Stimulated activated CD8-positive, alpha-beta memory T cell treated with anti-CD3 and anti-CD28 coated beads, Interleukin-2, amount 100 ng/mL, for 1 hour (primary cell): ENCODE results near the gene PRKCG.
"Not testable (repeated sequence)": the region's sequence is repeated elsewhere in the genome, so short reads cannot be mapped to it uniquely, and the experiment has no call there.

ENCODE experiments used
- DNase-seq, 2 donors: peaks; one replicate each; pipeline ENCODE4 v3.0.0-alpha.2; 2020; ENCODE audit warnings: low read depth in 2 of 2

The PRKCG gene

DNA sequence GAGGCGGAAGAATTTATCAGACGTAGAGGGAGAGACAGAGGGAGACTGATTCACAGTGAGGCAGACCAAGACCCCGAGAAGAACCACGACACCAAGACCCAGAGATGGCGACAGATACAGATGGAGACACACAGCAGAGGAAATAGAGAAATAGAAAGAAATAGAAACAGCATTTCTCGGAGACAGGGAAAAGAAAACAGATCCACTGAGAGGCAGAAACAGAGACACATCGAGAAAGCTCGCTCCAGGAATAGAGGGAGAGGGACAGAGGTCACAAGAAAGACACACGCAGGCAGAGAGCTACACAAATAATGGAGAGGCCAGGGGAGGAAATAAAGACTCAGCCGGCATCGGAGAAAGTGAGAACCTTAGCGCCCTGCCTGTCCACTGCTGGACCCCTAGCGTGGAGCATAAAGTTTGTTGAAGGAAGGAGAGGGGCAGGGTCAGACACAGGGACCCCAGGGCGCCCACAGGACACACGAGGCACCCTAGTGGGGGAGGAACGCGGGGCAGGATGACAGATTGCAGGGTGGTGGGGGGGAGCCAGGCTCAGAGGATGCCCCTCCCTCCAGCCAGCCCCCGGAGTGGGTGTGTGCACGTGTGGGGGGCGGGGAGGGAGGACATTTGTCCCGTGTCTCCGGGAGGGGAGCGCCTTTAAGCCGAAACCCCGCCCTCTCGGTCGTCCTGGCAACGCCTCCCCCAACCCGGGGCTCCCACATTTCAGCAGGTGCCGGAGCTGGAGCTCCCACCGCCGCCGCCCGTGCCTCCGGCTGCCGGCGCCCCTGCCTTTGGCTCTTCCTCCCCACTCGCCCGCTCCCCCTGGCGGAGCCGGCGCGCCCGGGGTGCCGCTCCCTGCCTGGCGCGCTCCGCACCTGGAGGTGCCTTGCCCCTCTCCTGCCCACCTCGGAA lies at the start of gene PRKCG:
Gene PRKCG (plus strand): TSS at position 716 of the 909 bp plus-strand sequence. CDS start 298 bp downstream, outside the sequence.
- no peak for DNase-seq

- not testable (repeated sequence) for DNase-seq
These were observed 49.1 kb upstream of the PRKCG start for GRCh38 chr19:53832861-53833260.

DNA sequence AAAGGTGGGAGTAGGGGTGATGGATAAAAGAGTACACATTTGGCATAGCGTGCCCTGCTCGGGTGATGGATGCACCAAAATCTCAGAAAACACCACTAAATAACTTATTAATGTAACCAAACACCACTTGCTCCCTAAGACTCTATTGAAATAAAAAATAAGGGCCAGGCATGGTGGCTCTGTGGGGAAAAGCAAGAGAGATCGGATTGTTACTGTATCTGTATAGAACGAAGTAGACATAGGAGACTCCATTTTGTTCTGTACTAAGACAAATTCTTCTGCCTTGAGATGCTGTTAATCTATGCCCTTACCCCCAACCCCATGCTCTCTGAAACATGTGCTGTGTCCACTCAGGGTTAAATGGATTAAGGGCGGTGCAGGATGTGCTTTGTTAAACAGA lies 43.6 kb upstream of the PRKCG start:
- DNase-seq, result not testable (repeated sequence)

DNA sequence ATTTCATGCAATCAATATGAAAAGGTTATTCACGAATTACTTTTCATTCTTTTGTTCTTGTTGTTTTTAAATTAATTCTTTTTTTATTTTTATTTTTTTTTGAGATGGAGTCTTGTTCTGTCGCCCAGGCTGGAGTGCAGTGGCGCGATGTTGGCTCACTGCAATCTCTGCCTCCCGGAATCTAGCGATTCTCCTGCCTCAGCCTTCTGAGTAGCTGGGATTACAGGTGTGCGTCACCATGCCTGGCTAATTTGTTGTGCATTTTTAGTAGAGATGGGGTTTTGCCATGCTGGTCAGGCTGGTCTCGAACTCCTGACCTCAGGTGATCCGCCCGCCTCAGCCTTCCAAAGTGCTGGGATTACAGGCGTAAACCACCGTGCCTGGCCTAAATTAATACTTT lies 41.8 kb upstream of the PRKCG start:
- DNase-seq, result not testable (repeated sequence)

GRCh38 chr19:53840914-53841313 lies 41.1 kb upstream of the PRKCG start:
- DNase-seq, result not testable (repeated sequence)

GRCh38 chr19:53844849-53845246 lies 37.1 kb upstream of the PRKCG start:
- no peak for DNase-seq

- DNase-seq, result no peak
These were observed 34.4 kb upstream of the PRKCG start for GRCh38 chr19:53847555-53847954.

- DNase-seq, result no peak
These were observed 32.7 kb upstream of the PRKCG start for GRCh38 chr19:53849237-53849676.

GRCh38 chr19:53853707-53854106 lies 28.3 kb upstream of the PRKCG start:
- no peak for DNase-seq

GRCh38 chr19:53864308-53864836 lies 17.6 kb upstream of the PRKCG start:
- DNase-seq, result no peak

DNA sequence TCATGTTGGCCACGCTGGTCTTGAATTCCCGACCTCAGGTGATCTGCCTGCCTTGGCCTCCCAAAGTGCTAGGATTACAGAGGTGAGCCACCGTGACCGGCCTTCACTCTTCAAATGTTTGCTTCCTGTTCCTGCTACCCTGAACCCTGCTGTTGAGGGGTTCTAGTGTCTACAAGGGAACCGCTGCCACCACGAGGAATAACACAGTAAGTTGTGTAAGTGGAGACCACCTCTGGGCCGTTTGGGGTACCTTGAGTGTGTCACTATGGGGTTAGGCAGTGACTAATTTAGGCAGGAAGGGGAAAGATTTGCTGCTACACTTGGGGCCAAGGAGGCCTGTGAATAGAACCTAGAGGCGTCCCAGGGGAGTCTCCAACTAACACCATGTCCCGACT lies 16.5 kb upstream of the PRKCG start:
- no peak for DNase-seq

DNA sequence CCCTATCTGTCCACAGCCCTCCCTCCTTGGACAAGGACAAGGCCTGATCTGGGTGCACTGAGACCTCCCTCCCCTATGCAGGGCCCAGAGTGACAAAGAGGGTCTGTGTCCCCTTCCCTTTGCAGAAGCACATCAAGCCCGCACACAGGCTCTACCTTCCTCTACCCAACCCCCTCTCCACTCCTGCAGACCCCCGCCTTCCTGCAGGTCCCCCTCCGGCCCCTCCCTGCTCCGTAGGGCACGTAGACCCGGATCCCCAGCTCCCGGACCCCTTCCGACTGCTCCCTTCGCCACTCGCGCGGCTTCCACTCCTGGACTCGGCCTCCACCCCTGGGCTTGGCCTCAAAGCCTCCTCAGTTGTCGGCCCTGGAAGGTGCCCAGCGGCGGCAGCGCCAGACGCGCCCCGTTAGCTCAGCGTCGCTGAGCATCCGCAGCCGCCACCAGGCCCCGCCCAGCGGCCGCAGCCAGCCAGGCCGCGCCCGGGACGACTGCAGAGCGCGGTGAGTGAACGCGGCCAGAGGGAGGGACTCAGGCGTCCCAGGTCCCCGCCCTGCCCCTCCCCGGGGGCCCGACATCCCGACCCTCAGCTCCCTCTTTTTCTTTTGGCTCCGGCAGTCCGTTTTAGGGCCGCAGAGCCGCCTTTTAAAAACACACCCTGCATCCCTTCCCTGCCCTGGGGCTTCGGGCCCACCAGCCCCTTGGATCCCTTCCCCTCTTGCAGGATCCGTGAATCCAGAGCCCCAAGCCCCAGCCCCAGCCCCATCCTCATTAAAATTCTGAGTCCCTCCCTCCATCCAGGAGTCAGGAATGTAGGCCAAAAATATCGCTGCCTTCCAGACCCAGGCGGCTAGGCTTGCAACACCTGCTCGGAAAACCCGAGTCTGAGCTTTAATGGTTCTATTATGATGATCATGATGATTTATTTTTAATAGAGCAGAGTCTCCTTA lies 15.8 kb upstream of the PRKCG start:
- no peak for DNase-seq

- DNase-seq, result no peak
These were observed 15.2 kb upstream of the PRKCG start for GRCh38 chr19:53866865-53867224.

DNA sequence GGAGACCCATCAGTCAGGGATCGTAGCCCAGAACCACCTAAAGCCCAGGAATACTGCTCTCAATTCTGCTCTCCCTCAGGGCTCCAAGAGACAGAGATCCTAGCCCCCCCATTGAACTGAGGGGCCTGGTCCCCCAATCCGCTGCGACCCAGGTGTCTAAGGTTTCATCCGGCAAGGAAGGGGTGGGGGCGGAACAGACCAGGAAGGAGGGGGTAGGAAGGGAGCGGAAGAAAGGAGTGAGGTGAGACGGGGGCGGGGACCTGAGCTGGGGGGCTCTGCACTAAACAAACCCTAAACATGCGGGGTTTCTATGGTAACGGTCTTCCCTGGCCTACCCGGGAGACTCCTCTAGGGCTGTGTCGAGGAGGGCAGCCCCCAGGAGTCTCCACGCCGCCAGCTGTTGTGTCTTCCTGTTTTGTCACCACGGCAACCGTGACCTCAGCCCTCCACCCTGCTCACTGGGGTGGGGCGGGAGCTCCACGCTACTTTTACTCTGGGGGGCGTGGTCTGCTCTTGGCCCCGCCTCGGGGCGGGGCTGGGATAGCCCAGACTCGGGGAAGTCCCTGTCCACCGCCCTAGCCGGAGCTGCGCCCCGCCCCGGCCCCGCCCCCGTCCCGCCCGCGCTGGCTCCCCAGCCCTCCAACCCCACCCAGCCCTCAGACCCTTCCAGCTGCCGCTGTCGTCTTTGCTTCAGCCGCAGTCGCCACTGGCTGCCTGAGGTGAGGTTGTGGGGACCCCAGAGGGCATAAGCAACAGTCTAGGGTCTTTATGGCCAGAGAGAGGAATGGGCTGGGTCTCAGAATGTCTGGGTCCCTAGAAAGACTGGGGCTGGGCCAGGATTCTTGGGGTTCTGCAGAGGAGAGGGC lies 14.5 kb upstream of the PRKCG start, which contains the start of gene MYADM:
Gene MYADM (plus strand): TSS at position 659 of the 866 bp plus-strand sequence. CDS start 5,647 bp downstream, outside the sequence.
- peak; percentile 99 to 100 for DNase-seq

- no peak for DNase-seq
These were observed 13.7 kb upstream of the PRKCG start for GRCh38 chr19:53868091-53868891.

DNA sequence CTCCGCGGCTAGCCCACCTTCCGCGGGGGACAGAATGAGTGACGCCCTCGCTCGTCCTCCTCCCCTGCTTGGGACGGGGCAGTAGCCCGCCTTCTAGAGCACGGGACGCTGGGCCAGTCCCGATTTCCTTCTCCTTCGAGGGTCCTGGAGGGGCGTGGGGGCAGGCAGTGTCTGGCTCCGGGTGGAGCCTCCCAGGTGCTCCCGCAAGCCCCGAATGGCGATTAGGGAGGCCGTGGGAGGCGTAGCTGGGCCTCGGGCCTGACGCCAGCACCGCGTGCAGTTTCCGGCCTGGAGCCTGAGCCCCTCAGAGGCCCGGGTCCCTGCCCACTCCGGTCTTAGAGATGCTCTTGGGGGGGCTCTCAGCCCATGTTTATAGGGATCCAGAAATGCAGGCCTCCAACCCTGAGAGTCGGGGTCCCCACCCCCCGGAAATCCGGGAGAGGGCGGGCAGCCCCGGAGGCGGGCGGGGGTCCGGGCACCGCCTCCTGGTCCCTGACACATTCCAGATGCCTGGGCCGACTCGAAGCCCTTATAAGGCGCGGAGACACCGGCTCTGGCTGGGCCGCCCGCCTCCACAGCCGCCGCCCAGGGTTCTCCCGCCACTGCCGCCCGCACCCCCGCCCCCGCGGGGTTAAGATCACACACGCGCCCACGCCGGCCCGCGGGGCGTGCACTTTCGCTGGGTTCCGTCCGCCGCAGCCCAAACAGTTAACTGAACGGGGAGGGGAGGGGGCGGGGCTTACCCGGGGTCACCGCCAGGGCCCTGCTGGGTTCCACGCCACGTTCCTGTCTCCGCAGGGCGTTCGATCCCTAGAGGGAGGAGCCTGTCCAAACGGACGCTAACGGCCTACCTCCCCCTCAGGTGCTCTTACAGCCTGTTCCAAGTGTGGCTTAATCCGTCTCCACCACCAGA lies 12.8 kb upstream of the PRKCG start:
- DNase-seq, result peak; percentile 71 to 81

DNA sequence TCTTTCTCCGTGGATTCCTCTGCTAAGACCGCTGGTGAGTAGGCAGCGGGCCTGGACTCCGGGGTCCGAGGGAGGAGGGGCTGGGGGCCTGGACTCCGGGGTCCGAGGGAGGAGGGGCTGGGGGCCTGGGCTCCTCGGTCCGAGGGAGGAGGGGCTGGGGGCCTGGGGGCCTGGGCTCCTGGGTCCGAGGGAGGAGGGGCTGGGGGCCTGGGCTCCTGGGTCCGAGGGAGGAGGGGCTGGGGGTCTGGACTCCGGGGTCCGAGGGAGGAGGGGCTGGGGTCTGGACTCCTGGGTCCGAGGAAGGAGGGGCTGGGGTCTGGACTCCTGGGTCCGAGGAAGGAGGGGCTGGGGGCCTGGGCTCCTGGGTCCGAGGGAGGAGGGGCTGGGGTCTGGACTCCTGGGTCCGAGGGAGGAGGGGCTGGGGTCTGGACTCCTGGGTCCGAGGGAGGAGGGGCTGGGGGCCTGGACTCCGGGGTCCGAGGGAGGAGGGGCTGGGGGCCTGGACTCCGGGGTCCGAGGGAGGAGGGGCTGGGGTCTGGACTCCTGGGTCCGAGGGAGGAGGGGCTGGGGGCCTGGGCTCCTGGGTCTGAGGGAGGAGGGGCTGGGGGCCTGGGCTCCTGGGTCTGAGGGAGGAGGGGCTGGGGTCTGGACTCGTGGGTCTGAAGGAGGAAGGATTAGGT lies 12.1 kb upstream of the PRKCG start:
- not testable (repeated sequence) for DNase-seq

DNA sequence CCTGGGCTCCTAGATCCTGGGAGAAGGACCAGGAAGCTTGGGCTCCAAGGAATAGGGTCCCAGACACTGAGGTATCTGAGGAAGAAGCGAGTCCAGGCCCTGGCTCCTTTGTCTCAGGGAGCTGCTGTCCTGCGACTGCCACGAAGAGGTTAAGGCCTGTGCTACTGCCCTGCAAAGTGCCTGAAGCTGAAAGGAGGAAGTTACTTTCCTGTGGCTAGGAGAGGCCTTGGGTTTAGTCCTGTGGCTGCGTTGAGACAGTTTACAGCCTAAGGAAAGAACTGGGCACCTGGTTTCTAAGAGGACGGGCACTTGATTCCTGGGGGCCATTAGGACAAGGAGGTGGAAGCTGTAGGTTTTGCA lies 11.5 kb upstream of the PRKCG start:
- no peak for DNase-seq

GRCh38 chr19:53871454-53871853 lies 10.5 kb upstream of the PRKCG start:
- no peak for DNase-seq
